ENCODE results near the gene DNAH17. TPM values are rescaled to one million over a fixed set of nuclear protein-coding genes. Genes with fewer than 3 reads are reported as not detected.

The DNAH17 gene
- total RNA-seq, 3 donors from 2014 or later (not counting 1 experiment from before 2014, with no cell fraction given) = 0.16 to 0.25 (median 0.24) TPM

GRCh38 chr17:78622491-78623265, 45.5 kb upstream of the DNAH17 start:
- no peaks in the 10 kb centered on the region for H3K4me1 Mint-ChIP-seq
- H3K27me3 Mint-ChIP-seq (ENCODE audit: low read depth in 2 of 2) = no peaks in the 10 kb centered on the region
- Histone ChIP-seq H3K27ac (ENCODE audit: low read length) (no peak overlapping the region), H3K4me3 (ENCODE audit: low read length) (no peak overlapping the region), H3K9me3 (ENCODE audit: control insufficient read depth, insufficient read depth, low read length) (no peaks in the 10 kb centered on the region), H3K4me1 (ENCODE audit: control insufficient read depth, insufficient read depth, low read length) (no peaks in the 10 kb centered on the region), H3K36me3 (ENCODE audit: control insufficient read depth, insufficient read depth, low read length) (no peaks in the 10 kb centered on the region), H3K27me3 (ENCODE audit: control insufficient read depth, insufficient read depth, low read length) (no peaks in the 10 kb centered on the region)
- WGBS (ENCODE audit: insufficient coverage) = 93% methylated on average over 26 of the region's 26 CpGs
- intact Hi-C loops (cut with micrococcal nuclease) = no loop called here
- H3K4me3 Mint-ChIP-seq = no peak overlapping the region
- ATAC-seq = no peak
- no peaks in the 10 kb centered on the region for H3K9me3 Mint-ChIP-seq
- no peak overlapping the region for H3K27ac Mint-ChIP-seq
- H3K36me3 Mint-ChIP-seq = no peaks in the 10 kb centered on the region
- no peak for DNase-seq
- TF ChIP-seq CTCF (IDR thresholded peaks at IDR 0.05) = no peak

GRCh38 chr17:78621720-78622490, 44.7 kb upstream of the DNAH17 start:
- H3K27me3 ChIP-seq (ENCODE audit: control insufficient read depth, insufficient read depth, low read length) = no peaks in the 10 kb centered on the region
- Mint-ChIP-seq H3K4me3 (no peak overlapping the region), H3K9me3 (no peaks in the 10 kb centered on the region), H3K36me3 (no peaks in the 10 kb centered on the region), H3K4me1 (no peaks in the 10 kb centered on the region), H3K27me3 (ENCODE audit: low read depth in 2 of 2) (no peaks in the 10 kb centered on the region), H3K27ac (no peak overlapping the region)
- H3K27ac ChIP-seq (ENCODE audit: low read length) = no peak overlapping the region
- no peak for TF ChIP-seq CTCF (IDR thresholded peaks at IDR 0.05)
- intact Hi-C loops (cut with micrococcal nuclease) = no loop called here
- no peaks in the 10 kb centered on the region for H3K4me1 ChIP-seq (ENCODE audit: control insufficient read depth, insufficient read depth, low read length)
- DNase-seq (no peak), ATAC-seq (no peak)
- H3K4me3 ChIP-seq (ENCODE audit: low read length) = no peak overlapping the region
- 94% methylated on average over 26 of the region's 26 CpGs for WGBS (ENCODE audit: insufficient coverage)
- H3K9me3 ChIP-seq (ENCODE audit: control insufficient read depth, insufficient read depth, low read length) = no peaks in the 10 kb centered on the region
- no peaks in the 10 kb centered on the region for H3K36me3 ChIP-seq (ENCODE audit: control insufficient read depth, insufficient read depth, low read length)

- no peak overlapping the region for H3K27ac ChIP-seq (ENCODE audit: low read length)
- no peaks in the 10 kb centered on the region for H3K27me3 ChIP-seq (ENCODE audit: control insufficient read depth, insufficient read depth, low read length)
- H3K36me3 ChIP-seq (ENCODE audit: control insufficient read depth, insufficient read depth, low read length) = no peaks in the 10 kb centered on the region
- Mint-ChIP-seq H3K4me1 (no peaks in the 10 kb centered on the region), H3K27ac (no peak overlapping the region), H3K9me3 (no peaks in the 10 kb centered on the region), H3K4me3 (no peak overlapping the region), H3K27me3 (ENCODE audit: low read depth in 2 of 2) (no peaks in the 10 kb centered on the region), H3K36me3 (no peaks in the 10 kb centered on the region)
- H3K4me3 ChIP-seq (ENCODE audit: low read length) = no peak overlapping the region
- intact Hi-C loops (cut with micrococcal nuclease) = no loop called here
- TF ChIP-seq CTCF (IDR thresholded peaks at IDR 0.05) = no peak
- ATAC-seq (no peak), DNase-seq (no peak)
- no peaks in the 10 kb centered on the region for H3K9me3 ChIP-seq (ENCODE audit: control insufficient read depth, insufficient read depth, low read length)
- WGBS (ENCODE audit: insufficient coverage) = 92% methylated on average over 5 of the region's 5 CpGs
- H3K4me1 ChIP-seq (ENCODE audit: control insufficient read depth, insufficient read depth, low read length) = no peaks in the 10 kb centered on the region
Observed at GRCh38 chr17:78620099-78620498, 42.9 kb upstream of the DNAH17 start.
